Stimulated activated CD8-positive, alpha-beta memory T cell treated with anti-CD3 and anti-CD28 coated beads, Interleukin-12 subunit alpha, Interleukin-12 subunit beta, amount 100 ng/mL, for 4 hours (primary cell): ENCODE measurements around the gene GCLM.
A peak's percentile ranks its signal among the peaks of the same experiment; 100 is the strongest.
"Not testable (repeated sequence)": the region's sequence is repeated elsewhere in the genome, so short reads cannot be mapped to it uniquely, and the experiment has no call there.

ENCODE experiments used
- DNase-seq: peaks from one replicate; pipeline ENCODE4 v3.0.0-alpha.2; 2020; ENCODE audit warnings: low read depth

GCLM gene

GRCh38 chr1:93888900-93889299 is 20.3 kb downstream of the GCLM start:
- DNase-seq: no peak

- DNase-seq: no peak
Observed at GRCh38 chr1:93882269-93882668, 27.0 kb downstream of the GCLM start.

- DNase-seq: no peak
Observed at GRCh38 chr1:93880731-93881130, 28.5 kb downstream of the GCLM start.

- DNase-seq: peak; percentile 81
Observed at GRCh38 chr1:93878889-93879586, 30.2 kb downstream of the GCLM start, which contains the start of gene DNTTIP2. Gene DNTTIP2, minus strand, starts transcription at chr1:93879206. Its CDS starts 58 bp downstream, at chr1:93879148.

- peak; percentile 59 for DNase-seq
Observed at GRCh38 chr1:93878501-93878888, 30.7 kb downstream of the GCLM start.

- no peak for DNase-seq
Observed at GRCh38 chr1:93877529-93877928, 31.7 kb downstream of the GCLM start.

GRCh38 chr1:93876244-93876643 is 33.0 kb downstream of the GCLM start:
- DNase-seq: no peak

GRCh38 chr1:93874025-93874651 is 35.1 kb downstream of the GCLM start:
- no peak for DNase-seq

- DNase-seq: no peak
Observed at GRCh38 chr1:93871366-93871765, 37.9 kb downstream of the GCLM start.

GRCh38 chr1:93869653-93870052 is 39.6 kb downstream of the GCLM start:
- DNase-seq: no peak

GRCh38 chr1:93868492-93868891 is 40.7 kb downstream of the GCLM start:
- not testable (repeated sequence) for DNase-seq

GRCh38 chr1:93865253-93865652 is 44.0 kb downstream of the GCLM start:
- no peak for DNase-seq

GRCh38 chr1:93864175-93864574 is 45.1 kb downstream of the GCLM start:
- DNase-seq: no peak

- not testable (repeated sequence) for DNase-seq
Observed at GRCh38 chr1:93857653-93858052, 51.6 kb downstream of the GCLM start.

GRCh38 chr1:93855983-93856382 is 53.2 kb downstream of the GCLM start:
- not testable (repeated sequence) for DNase-seq

GRCh38 chr1:93853940-93854339 is 55.3 kb downstream of the GCLM start:
- DNase-seq: no peak

GRCh38 chr1:93851878-93852277 is 57.4 kb downstream of the GCLM start:
- DNase-seq: no peak

GRCh38 chr1:93851327-93851712 is 57.9 kb downstream of the GCLM start:
- DNase-seq: no peak

GRCh38 chr1:93850687-93851326 is 58.4 kb downstream of the GCLM start:
- DNase-seq: peak; percentile 24

GRCh38 chr1:93848350-93848883 is 60.8 kb downstream of the GCLM start:
- DNase-seq: no peak

GRCh38 chr1:93847811-93848288 is 61.4 kb downstream of the GCLM start:
- DNase-seq: peak; percentile 62

- peak; percentile 75 for DNase-seq
Observed at GRCh38 chr1:93846992-93847810, 62.0 kb downstream of the GCLM start.
